ENCODE data around the gene LASP1NB.
"Not testable (repeated sequence)": the region's sequence is repeated elsewhere in the genome, so short reads cannot be mapped to it uniquely, and the experiment has no call there.

LASP1NB gene

GRCh38 chr17:38897176-38897575 is 28.2 kb upstream of the LASP1NB start:
- no peak for DNase-seq

GRCh38 chr17:38897671-38898290 is 27.6 kb upstream of the LASP1NB start:
- DNase-seq (no peak), ATAC-seq (peak; percentile 1)

More at GRCh38 chr17:38897176-38897575, 28.2 kb upstream of the LASP1NB start:
- ATAC-seq: no peak

GRCh38 chr17:38898291-38898679 is 27.1 kb upstream of the LASP1NB start:
- DNase-seq (no peak), ATAC-seq (peak; percentile 26)

- peak; percentile 90 for ATAC-seq
- DNase-seq: peak; percentile 92
These were observed 26.5 kb upstream of the LASP1NB start for GRCh38 chr17:38898812-38899348.

- peak; percentile 4 for ATAC-seq
- no peak for DNase-seq
These were observed 26.0 kb upstream of the LASP1NB start for GRCh38 chr17:38899421-38899820.

- DNase-seq (no peak), ATAC-seq (no peak)
These were observed 24.3 kb upstream of the LASP1NB start for GRCh38 chr17:38900978-38901656.

GRCh38 chr17:38903404-38903803 is 22.0 kb upstream of the LASP1NB start:
- no peak for ATAC-seq

GRCh38 chr17:38904892-38905291 is 20.5 kb upstream of the LASP1NB start:
- DNase-seq (no peak), ATAC-seq (no peak)

More at GRCh38 chr17:38903404-38903803, 22.0 kb upstream of the LASP1NB start:
- DNase-seq: no peak

- no peak for DNase-seq
- ATAC-seq: no peak
These were observed 20.0 kb upstream of the LASP1NB start for GRCh38 chr17:38905375-38905774.

- DNase-seq: no peak
- ATAC-seq: no peak
These were observed 18.8 kb upstream of the LASP1NB start for GRCh38 chr17:38906460-38907228.

- no peak for DNase-seq
- no peak for ATAC-seq
These were observed 17.3 kb upstream of the LASP1NB start for GRCh38 chr17:38907930-38908675.

- ATAC-seq: peak; percentile 53
- DNase-seq: no peak
These were observed 16.7 kb upstream of the LASP1NB start for GRCh38 chr17:38908676-38909181.

GRCh38 chr17:38910325-38910724 is 15.1 kb upstream of the LASP1NB start:
- DNase-seq (no peak), ATAC-seq (no peak)

- no peak for ATAC-seq
- no peak for DNase-seq
These were observed 14.2 kb upstream of the LASP1NB start for GRCh38 chr17:38911081-38911730.

- not testable (repeated sequence) for DNase-seq
These were observed 13.7 kb upstream of the LASP1NB start for GRCh38 chr17:38911731-38912081.

GRCh38 chr17:38912221-38912813 is 13.1 kb upstream of the LASP1NB start:
- ATAC-seq (no peak), DNase-seq (no peak)

More at GRCh38 chr17:38911731-38912081, 13.7 kb upstream of the LASP1NB start:
- ATAC-seq: not testable (repeated sequence)

GRCh38 chr17:38914741-38915638 is 10.4 kb upstream of the LASP1NB start:
- no peak for DNase-seq
- peak; percentile 21 for ATAC-seq

GRCh38 chr17:38915639-38915995 is 9.8 kb upstream of the LASP1NB start:
- no peak for DNase-seq
- ATAC-seq: no peak

- DNase-seq (no peak), ATAC-seq (no peak)
These were observed 8.6 kb upstream of the LASP1NB start for GRCh38 chr17:38916771-38917170.

- ATAC-seq: no peak
- no peak for DNase-seq
These were observed 8.2 kb upstream of the LASP1NB start for GRCh38 chr17:38917259-38917658.

Measured in stimulated activated naive CD8-positive, alpha-beta T cell treated with anti-CD3 and anti-CD28 coated beads, Interleukin-15, Interleukin-2, amounts not matched to agents 100 U/mL and 50 U/mL, for 24 hours (primary cell).